GM12892 (cell line): ENCODE data around the gene APBA2.

Source experiments
- POLR2A ChIP-seq: IDR thresholded peaks from 2 replicates; pipeline ENCODE4 v1.6.1; 2011; ENCODE audit warnings: low read depth, low read length, control low read depth
- POLR2AphosphoS5 ChIP-seq: IDR thresholded peaks from 2 replicates; pipeline ENCODE4 v1.6.1; 2011; ENCODE audit warnings: low read depth, low read length, control low read depth

GRCh38 chr15:29087521-29088285, 201.9 kb downstream of the APBA2 start:
- TF ChIP-seq POLR2A: no peak
- no peak for TF ChIP-seq POLR2AphosphoS5
